ENCODE results near the gene JMJD1C. TPM values are rescaled to one million over a fixed set of nuclear protein-coding genes. Genes with fewer than 3 reads are reported as not detected.

The JMJD1C gene
- total RNA-seq, 1 donor from 2014 or later: 143 TPM

GRCh38 chr10:63457594-63457993 lies 8.2 kb downstream of the JMJD1C start:
- Histone ChIP-seq H3K79me2 (ENCODE audit: low read depth) (peaks cover 100% of the 10 kb centered on the region), H3F3A (ENCODE audit: low read depth) (no peaks in the 10 kb centered on the region), H3K4me1 (peaks cover 14% of the 10 kb centered on the region), H3K27ac (no peak overlapping the region), H4K20me1 (ENCODE audit: low read depth) (peaks cover 35% of the 10 kb centered on the region), H3K36me3 (no peaks in the 10 kb centered on the region), H2AFZ (replicated peaks) (no peak overlapping the region), H3K9ac (no peak overlapping the region), H3K9me3 (ENCODE audit: low read depth) (no peaks in the 10 kb centered on the region), H3K27me3 (no peaks in the 10 kb centered on the region), H3K4me3 (no peak overlapping the region), H3K4me2 (no peak overlapping the region)
- no peaks in the 10 kb centered on the region for H3K27me3 Mint-ChIP-seq (ENCODE audit: insufficient read depth, low read depth)
- TF ChIP-seq CTCF (IDR thresholded peaks at IDR 0.05): no peak
- TF ChIP-seq EZH2 (IDR thresholded peaks at IDR 0.05): no peak
- TF ChIP-seq EZH2phosphoT487 (IDR thresholded peaks at IDR 0.05): no peak
- H3K4me3 Mint-ChIP-seq: no peak overlapping the region
- H3K36me3 Mint-ChIP-seq: peaks cover 19% of the 10 kb centered on the region
- no peak overlapping the region for H3K27ac Mint-ChIP-seq
- peaks cover 20% of the 10 kb centered on the region for H3K4me1 Mint-ChIP-seq
- peaks cover 7% of the 10 kb centered on the region for H3K9me3 Mint-ChIP-seq
- DNase-seq (ENCODE audit: low spot score): no peak

GRCh38 chr10:63456437-63457210 lies 9.2 kb downstream of the JMJD1C start:
- Histone ChIP-seq H3F3A (ENCODE audit: low read depth) (no peaks in the 10 kb centered on the region), H3K4me2 (no peak overlapping the region), H3K4me1 (peaks cover 14% of the 10 kb centered on the region), H3K27ac (peak overlapping the region; percentile 11), H2AFZ (replicated peaks) (no peak overlapping the region), H3K27me3 (no peaks in the 10 kb centered on the region), H3K4me3 (no peak overlapping the region), H3K79me2 (ENCODE audit: low read depth) (peaks cover 100% of the 10 kb centered on the region), H3K9me3 (ENCODE audit: low read depth) (no peaks in the 10 kb centered on the region), H3K36me3 (no peaks in the 10 kb centered on the region), H4K20me1 (ENCODE audit: low read depth) (peaks cover 43% of the 10 kb centered on the region), H3K9ac (no peak overlapping the region)
- Mint-ChIP-seq H3K27ac (no peak overlapping the region), H3K4me3 (no peak overlapping the region), H3K9me3 (peaks cover 11% of the 10 kb centered on the region), H3K27me3 (ENCODE audit: insufficient read depth, low read depth) (no peaks in the 10 kb centered on the region), H3K36me3 (peaks cover 20% of the 10 kb centered on the region), H3K4me1 (peaks cover 20% of the 10 kb centered on the region)
- TF ChIP-seq CTCF (IDR thresholded peaks at IDR 0.05): no peak
- no peak for TF ChIP-seq EZH2 (IDR thresholded peaks at IDR 0.05)
- no peak for TF ChIP-seq EZH2phosphoT487 (IDR thresholded peaks at IDR 0.05)
- DNase-seq (ENCODE audit: low spot score): no peak

GRCh38 chr10:63455507-63455906 lies 10.3 kb downstream of the JMJD1C start:
- Mint-ChIP-seq H3K36me3 (peaks cover 22% of the 10 kb centered on the region), H3K27ac (no peak overlapping the region), H3K27me3 (ENCODE audit: insufficient read depth, low read depth) (no peaks in the 10 kb centered on the region), H3K4me1 (peaks cover 20% of the 10 kb centered on the region), H3K4me3 (no peak overlapping the region), H3K9me3 (peaks cover 11% of the 10 kb centered on the region)
- Histone ChIP-seq H3K9ac (no peak overlapping the region), H3K27me3 (no peaks in the 10 kb centered on the region), H3K4me2 (no peak overlapping the region), H3K9me3 (ENCODE audit: low read depth) (no peaks in the 10 kb centered on the region), H3F3A (ENCODE audit: low read depth) (no peaks in the 10 kb centered on the region), H3K4me3 (no peak overlapping the region), H3K4me1 (peaks cover 14% of the 10 kb centered on the region), H3K36me3 (no peaks in the 10 kb centered on the region), H2AFZ (replicated peaks) (no peak overlapping the region), H3K27ac (no peak overlapping the region), H4K20me1 (ENCODE audit: low read depth) (peaks cover 49% of the 10 kb centered on the region), H3K79me2 (ENCODE audit: low read depth) (peaks cover 100% of the 10 kb centered on the region)
- DNase-seq (ENCODE audit: low spot score): no peak
- TF ChIP-seq EZH2 (IDR thresholded peaks at IDR 0.05) (no peak), CTCF (IDR thresholded peaks at IDR 0.05) (no peak), EZH2phosphoT487 (IDR thresholded peaks at IDR 0.05) (no peak)
